ENCODE measurements around the gene PHLDA3.
A peak's percentile ranks its signal among the peaks of the same experiment; 100 is the strongest.

The PHLDA3 gene

GRCh38 chr1:201499191-201499590, 30.2 kb upstream of the PHLDA3 start:
- ATAC-seq (ENCODE audit: low read depth) (no peak), DNase-seq (ENCODE audit: low spot score) (no peak)
- H3K4me3 ChIP-seq (ENCODE audit: severe bottlenecking), result no peak overlapping the region
- no peaks in the 10 kb centered on the region for H3K9me3 ChIP-seq (ENCODE audit: severe bottlenecking)
- no peaks in the 10 kb centered on the region for H3K27me3 ChIP-seq (ENCODE audit: insufficient read depth, poor library complexity, severe bottlenecking)
- no peak overlapping the region for H3K27ac ChIP-seq (ENCODE audit: poor library complexity, severe bottlenecking)
- peaks cover 75% of the 10 kb centered on the region for H3K36me3 ChIP-seq (ENCODE audit: low read depth)
- TF ChIP-seq, protein P1, sequence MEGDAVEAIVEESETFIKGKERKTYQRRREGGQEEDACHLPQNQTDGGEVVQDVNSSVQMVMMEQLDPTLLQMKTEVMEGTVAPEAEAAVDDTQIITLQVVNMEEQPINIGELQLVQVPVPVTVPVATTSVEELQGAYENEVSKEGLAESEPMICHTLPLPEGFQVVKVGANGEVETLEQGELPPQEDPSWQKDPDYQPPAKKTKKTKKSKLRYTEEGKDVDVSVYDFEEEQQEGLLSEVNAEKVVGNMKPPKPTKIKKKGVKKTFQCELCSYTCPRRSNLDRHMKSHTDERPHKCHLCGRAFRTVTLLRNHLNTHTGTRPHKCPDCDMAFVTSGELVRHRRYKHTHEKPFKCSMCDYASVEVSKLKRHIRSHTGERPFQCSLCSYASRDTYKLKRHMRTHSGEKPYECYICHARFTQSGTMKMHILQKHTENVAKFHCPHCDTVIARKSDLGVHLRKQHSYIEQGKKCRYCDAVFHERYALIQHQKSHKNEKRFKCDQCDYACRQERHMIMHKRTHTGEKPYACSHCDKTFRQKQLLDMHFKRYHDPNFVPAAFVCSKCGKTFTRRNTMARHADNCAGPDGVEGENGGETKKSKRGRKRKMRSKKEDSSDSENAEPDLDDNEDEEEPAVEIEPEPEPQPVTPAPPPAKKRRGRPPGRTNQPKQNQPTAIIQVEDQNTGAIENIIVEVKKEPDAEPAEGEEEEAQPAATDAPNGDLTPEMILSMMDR (IDR thresholded peaks at IDR 0.05; ENCODE audit: poor library complexity, severe bottlenecking), result no peak
- peaks cover 37% of the 10 kb centered on the region for H3K4me1 ChIP-seq (ENCODE audit: insufficient read depth, poor library complexity, severe bottlenecking)

- Histone ChIP-seq H3K4me3 (ENCODE audit: severe bottlenecking) (no peak overlapping the region), H3K27ac (ENCODE audit: poor library complexity, severe bottlenecking) (no peak overlapping the region)
- TF ChIP-seq, protein P1 (IDR thresholded peaks at IDR 0.05; ENCODE audit: poor library complexity, severe bottlenecking), result no peak
Measured at GRCh38 chr1:201498621-201499020, 29.6 kb upstream of the PHLDA3 start.

GRCh38 chr1:201497935-201498509, 29.0 kb upstream of the PHLDA3 start:
- H3K4me1 ChIP-seq (ENCODE audit: insufficient read depth, poor library complexity, severe bottlenecking), result peaks cover 27% of the 10 kb centered on the region
- no peaks in the 10 kb centered on the region for H3K27me3 ChIP-seq (ENCODE audit: insufficient read depth, poor library complexity, severe bottlenecking)
- ATAC-seq (ENCODE audit: low read depth) (no peak), DNase-seq (ENCODE audit: low spot score) (no peak)
- H3K9me3 ChIP-seq (ENCODE audit: severe bottlenecking), result no peaks in the 10 kb centered on the region
- peaks cover 78% of the 10 kb centered on the region for H3K36me3 ChIP-seq (ENCODE audit: low read depth)
- no peak overlapping the region for H3K27ac ChIP-seq (ENCODE audit: poor library complexity, severe bottlenecking)
- no peak overlapping the region for H3K4me3 ChIP-seq (ENCODE audit: severe bottlenecking)
- TF ChIP-seq, protein P1 (IDR thresholded peaks at IDR 0.05; ENCODE audit: poor library complexity, severe bottlenecking), result no peak

More at GRCh38 chr1:201498621-201499020, 29.6 kb upstream of the PHLDA3 start:
- DNase-seq (ENCODE audit: low spot score) (no peak), ATAC-seq (ENCODE audit: low read depth) (no peak)
- peaks cover 31% of the 10 kb centered on the region for H3K4me1 ChIP-seq (ENCODE audit: insufficient read depth, poor library complexity, severe bottlenecking)
- no peaks in the 10 kb centered on the region for H3K9me3 ChIP-seq (ENCODE audit: severe bottlenecking)
- H3K27me3 ChIP-seq (ENCODE audit: insufficient read depth, poor library complexity, severe bottlenecking), result no peaks in the 10 kb centered on the region
- H3K36me3 ChIP-seq (ENCODE audit: low read depth), result peaks cover 75% of the 10 kb centered on the region

DNA sequence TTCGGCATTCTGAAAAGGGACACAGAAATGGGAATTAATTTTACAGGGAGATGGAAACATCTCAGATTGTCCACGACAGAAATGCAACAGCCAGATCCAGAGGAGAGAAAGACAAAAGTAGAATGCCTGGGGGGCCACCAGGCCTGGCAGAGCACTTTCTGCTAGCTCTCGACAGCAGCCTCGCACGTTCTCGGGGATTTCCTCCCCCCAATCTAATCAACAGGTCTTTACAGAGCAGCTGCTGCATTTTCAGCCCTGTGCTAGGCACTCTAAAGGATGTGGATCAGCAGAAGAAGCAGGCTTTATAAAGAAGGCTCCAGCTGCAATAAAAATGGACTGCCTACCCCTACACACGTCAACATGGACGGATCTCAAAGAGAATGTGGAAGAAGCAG, 27.3 kb upstream of the PHLDA3 start:
- DNase-seq (ENCODE audit: low spot score), result no peak
- H3K27ac ChIP-seq (ENCODE audit: poor library complexity, severe bottlenecking), result peak overlapping the region; percentile 47

More for the DNA sequence above, 27.3 kb upstream of the PHLDA3 start:
- Histone ChIP-seq H3K36me3 (ENCODE audit: low read depth) (peaks cover 78% of the 10 kb centered on the region), H3K9me3 (ENCODE audit: severe bottlenecking) (no peaks in the 10 kb centered on the region), H3K27me3 (ENCODE audit: insufficient read depth, poor library complexity, severe bottlenecking) (no peaks in the 10 kb centered on the region), H3K4me1 (ENCODE audit: insufficient read depth, poor library complexity, severe bottlenecking) (peaks cover 17% of the 10 kb centered on the region), H3K4me3 (ENCODE audit: severe bottlenecking) (no peak overlapping the region)
- TF ChIP-seq, protein P1 (IDR thresholded peaks at IDR 0.05; ENCODE audit: poor library complexity, severe bottlenecking), result no peak
- ATAC-seq (ENCODE audit: low read depth), result no peak

Measured in RWPE2 (cell line).